ENCODE results near the gene RRP8.

RRP8 gene

GRCh38 chr11:6568191-6568918, 35.1 kb downstream of the RRP8 start:
- Histone ChIP-seq H3K4me3 (replicated peaks; ENCODE audit: insufficient read depth, low read length) (no peak overlapping the region), H3K27ac (replicated peaks) (no peak overlapping the region), H3K27me3 (ENCODE audit: insufficient read depth, poor library complexity, severe bottlenecking) (no peaks in the 10 kb centered on the region)
- TF ChIP-seq POLR2AphosphoS5 (IDR thresholded peaks at IDR 0.05; ENCODE audit: low read depth) (no peak), GABPA (IDR thresholded peaks at IDR 0.05; ENCODE audit: low read depth) (no peak), CTCF (IDR thresholded peaks at IDR 0.05; ENCODE audit: insufficient read depth, low read length) (no peak), SPI1 (IDR thresholded peaks at IDR 0.05; ENCODE audit: borderline replicate concordance, low read depth) (no peak)
- TF ChIP-seq, protein P1, sequence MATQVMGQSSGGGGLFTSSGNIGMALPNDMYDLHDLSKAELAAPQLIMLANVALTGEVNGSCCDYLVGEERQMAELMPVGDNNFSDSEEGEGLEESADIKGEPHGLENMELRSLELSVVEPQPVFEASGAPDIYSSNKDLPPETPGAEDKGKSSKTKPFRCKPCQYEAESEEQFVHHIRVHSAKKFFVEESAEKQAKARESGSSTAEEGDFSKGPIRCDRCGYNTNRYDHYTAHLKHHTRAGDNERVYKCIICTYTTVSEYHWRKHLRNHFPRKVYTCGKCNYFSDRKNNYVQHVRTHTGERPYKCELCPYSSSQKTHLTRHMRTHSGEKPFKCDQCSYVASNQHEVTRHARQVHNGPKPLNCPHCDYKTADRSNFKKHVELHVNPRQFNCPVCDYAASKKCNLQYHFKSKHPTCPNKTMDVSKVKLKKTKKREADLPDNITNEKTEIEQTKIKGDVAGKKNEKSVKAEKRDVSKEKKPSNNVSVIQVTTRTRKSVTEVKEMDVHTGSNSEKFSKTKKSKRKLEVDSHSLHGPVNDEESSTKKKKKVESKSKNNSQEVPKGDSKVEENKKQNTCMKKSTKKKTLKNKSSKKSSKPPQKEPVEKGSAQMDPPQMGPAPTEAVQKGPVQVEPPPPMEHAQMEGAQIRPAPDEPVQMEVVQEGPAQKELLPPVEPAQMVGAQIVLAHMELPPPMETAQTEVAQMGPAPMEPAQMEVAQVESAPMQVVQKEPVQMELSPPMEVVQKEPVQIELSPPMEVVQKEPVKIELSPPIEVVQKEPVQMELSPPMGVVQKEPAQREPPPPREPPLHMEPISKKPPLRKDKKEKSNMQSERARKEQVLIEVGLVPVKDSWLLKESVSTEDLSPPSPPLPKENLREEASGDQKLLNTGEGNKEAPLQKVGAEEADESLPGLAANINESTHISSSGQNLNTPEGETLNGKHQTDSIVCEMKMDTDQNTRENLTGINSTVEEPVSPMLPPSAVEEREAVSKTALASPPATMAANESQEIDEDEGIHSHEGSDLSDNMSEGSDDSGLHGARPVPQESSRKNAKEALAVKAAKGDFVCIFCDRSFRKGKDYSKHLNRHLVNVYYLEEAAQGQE (IDR thresholded peaks at IDR 0.05; ENCODE audit: insufficient replicate concordance, low read depth) = no peak
- no peak for DNase-seq (ENCODE audit: low read depth in 1 of 2, low spot score in 1 of 2)

GRCh38 chr11:6567371-6567745, 36.1 kb downstream of the RRP8 start:
- DNase-seq (ENCODE audit: low read depth in 1 of 2, low spot score in 1 of 2) = no peak
- H3K27ac ChIP-seq (replicated peaks) = no peak overlapping the region
- H3K4me3 ChIP-seq (replicated peaks; ENCODE audit: insufficient read depth, low read length) = no peak overlapping the region
- TF ChIP-seq GABPA (IDR thresholded peaks at IDR 0.05; ENCODE audit: low read depth) (no peak), SPI1 (IDR thresholded peaks at IDR 0.05; ENCODE audit: borderline replicate concordance, low read depth) (no peak), POLR2AphosphoS5 (IDR thresholded peaks at IDR 0.05; ENCODE audit: low read depth) (no peak), CTCF (IDR thresholded peaks at IDR 0.05; ENCODE audit: insufficient read depth, low read length) (no peak)
- TF ChIP-seq, protein P1 (IDR thresholded peaks at IDR 0.05; ENCODE audit: insufficient replicate concordance, low read depth) = no peak
- H3K27me3 ChIP-seq (ENCODE audit: insufficient read depth, poor library complexity, severe bottlenecking) = no peaks in the 10 kb centered on the region

DNA sequence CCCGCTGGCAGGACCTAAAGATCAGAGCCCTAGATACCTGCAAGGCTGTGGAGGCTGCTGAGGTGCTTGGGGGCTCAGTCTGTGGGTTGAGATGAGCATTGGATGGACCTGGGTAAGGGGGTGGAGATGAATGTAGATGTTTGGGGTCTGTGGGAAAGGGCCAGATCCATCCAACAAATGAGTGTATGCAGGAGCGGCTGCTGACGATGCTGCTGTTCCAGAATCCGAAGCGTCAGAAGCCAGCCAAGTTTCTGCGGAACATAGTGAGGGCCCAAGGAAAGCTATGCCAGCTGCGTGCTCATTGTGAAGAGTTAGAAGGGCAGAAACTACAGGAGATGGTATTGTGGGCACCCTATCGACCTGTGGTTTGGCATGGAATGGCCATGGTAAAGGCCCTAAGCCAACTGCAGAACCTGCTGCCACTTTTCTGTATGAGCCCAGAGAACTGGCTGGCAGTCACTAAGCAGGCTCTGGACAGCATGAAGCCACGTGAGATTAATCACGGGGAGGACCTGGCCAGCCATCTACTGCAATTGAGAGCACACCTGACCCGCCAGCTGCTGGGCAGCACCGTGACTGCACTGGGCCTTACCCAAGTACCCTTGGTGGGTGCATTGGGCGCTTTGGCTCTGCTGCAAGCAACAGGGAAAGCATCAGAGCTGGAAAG, 36.6 kb downstream of the RRP8 start:
- no peak for DNase-seq (ENCODE audit: low read depth in 1 of 2, low spot score in 1 of 2)
- Histone ChIP-seq H3K27me3 (ENCODE audit: insufficient read depth, poor library complexity, severe bottlenecking) (no peaks in the 10 kb centered on the region), H3K27ac (replicated peaks) (no peak overlapping the region), H3K4me3 (replicated peaks; ENCODE audit: insufficient read depth, low read length) (no peak overlapping the region)
- TF ChIP-seq POLR2AphosphoS5 (IDR thresholded peaks at IDR 0.05; ENCODE audit: low read depth) (no peak), SPI1 (IDR thresholded peaks at IDR 0.05; ENCODE audit: borderline replicate concordance, low read depth) (no peak), CTCF (IDR thresholded peaks at IDR 0.05; ENCODE audit: insufficient read depth, low read length) (no peak), GABPA (IDR thresholded peaks at IDR 0.05; ENCODE audit: low read depth) (no peak)
- TF ChIP-seq, protein P1 (IDR thresholded peaks at IDR 0.05; ENCODE audit: insufficient replicate concordance, low read depth) = no peak

Measured in HL-60 (cell line).